H4 (cell line): ENCODE results near the gene USP5. TPM values are rescaled to one million over a fixed set of nuclear protein-coding genes. Genes with fewer than 3 reads are reported as not detected.
A peak's percentile ranks its signal among the peaks of the same experiment; 100 is the strongest.

ENCODE experiments used
- DNase-seq: peaks from one replicate; pipeline ENCODE4 v3.0.0-alpha.2; 2015; ENCODE audit warnings: low spot score
- total RNA-seq: library from RNA; depleted of rRNA; stranded (reverse); fragments of >200 nt; shearing (Covaris generic); gene quantifications from 2 replicates; pipeline ENCODE4 v1.2.3, GENCODE V29; 2014; rRNA removed

The USP5 gene
- total RNA-seq, 1 experiment from 2014 or later = 86.2 TPM

DNA sequence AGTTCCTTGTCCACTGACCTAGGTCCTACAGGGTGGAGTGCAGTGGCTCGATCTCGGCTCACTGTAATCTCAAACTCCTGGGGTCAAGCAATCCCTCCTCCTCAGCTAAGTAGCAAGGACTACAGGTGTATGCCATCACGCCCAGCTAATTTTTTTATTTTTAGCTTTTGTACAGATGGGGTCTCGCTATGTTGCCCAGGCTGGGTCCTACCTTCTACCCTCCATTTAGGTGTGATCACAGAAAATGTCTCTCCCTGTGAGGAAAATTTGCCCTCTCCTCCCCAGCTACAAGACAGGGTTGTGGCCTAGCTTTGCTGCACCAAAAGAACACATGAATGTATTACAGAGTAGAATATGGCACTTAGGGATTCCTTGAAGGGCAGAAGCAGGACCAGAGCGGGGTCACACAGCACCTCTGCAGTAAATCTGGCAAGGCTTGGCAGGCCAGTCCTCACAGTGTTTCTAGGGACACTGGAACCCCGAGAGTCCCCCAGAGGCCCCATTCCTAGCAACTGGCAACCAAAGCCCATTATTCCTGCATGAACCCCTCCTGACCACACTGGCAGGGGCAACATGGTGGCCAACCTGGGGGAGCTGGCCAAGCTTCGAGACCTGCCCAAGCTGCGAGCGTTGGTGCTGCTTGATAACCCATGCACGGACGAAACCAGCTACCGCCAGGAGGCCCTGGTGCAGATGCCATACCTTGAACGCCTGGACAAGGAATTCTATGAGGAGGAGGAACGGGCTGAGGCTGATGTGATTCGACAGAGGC lies 60.4 kb downstream of the USP5 start:
- DNase-seq = no peak

DNA sequence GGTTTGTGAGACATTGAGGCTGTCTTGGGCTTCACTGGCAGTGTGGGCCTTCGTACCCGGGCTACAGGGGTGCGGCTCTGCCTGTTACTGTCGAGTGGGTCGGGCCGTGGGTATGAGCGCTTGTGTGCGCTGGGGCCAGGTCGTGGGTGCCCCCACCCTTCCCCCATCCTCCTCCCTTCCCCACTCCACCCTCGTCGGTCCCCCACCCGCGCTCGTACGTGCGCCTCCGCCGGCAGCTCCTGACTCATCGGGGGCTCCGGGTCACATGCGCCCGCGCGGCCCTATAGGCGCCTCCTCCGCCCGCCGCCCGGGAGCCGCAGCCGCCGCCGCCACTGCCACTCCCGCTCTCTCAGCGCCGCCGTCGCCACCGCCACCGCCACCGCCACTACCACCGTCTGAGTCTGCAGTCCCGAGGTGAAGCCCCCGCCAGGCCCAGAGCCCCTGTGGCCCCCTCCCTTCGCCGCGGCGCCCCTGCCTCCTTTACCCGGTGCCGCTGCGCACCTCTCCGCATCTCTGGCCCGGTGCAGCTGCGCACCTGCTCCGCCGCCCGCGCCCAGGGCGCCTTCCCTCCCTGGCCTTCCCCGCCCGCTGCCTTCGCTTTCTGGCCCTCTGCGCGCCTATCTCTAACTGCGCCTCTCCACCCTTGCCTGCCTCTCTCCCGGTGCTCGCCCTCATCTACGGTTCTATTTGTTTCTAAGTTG lies 62.4 kb downstream of the USP5 start, which contains the start of gene ENO2:
ENO2 (plus strand) TSS at position 335 of the 701 bp plus-strand sequence. CDS start 1,253 bp downstream, outside the sequence.
- DNase-seq = peak; percentile 58

DNA sequence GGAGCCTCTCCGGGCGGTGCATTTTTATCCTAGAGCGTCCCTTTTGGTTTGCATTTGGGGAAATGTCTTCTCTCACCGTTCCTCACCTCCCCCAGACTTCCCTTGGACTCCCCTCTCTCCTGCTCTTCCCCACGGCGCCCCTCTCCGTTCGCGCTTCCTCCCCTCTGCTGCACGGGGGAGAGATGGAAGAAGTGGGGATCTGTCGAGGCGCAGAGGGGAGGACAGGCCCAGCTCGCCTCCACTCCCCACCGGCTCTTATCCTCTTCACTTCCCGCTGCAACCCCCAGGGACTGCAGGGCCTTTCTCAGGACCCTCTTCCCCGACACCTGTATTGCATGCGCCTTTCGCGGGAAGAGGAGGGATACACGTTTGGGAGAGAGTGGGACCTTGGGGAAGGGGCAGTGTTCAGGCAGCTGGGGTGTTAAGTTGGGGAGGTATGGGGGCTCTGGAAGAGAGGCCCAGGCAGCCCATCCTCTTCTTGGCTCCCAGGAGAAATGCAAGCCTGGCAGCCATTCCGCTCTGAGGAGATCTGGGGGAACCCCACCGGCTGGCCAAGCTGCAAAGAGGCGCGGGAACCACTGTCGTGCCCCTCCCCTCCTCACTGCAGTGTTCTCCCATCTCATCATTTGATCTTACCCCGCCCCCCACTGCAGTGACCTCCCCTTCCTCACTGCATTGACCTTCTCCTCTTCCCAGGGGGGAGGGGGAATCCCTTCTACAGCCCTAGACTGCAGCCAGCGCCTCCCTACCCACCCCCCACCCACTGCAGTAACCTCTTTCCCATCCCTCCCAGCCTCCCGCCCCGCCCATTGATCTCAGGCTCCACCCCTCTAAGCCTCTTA lies 63.2 kb downstream of the USP5 start:
- DNase-seq = no peak

DNA sequence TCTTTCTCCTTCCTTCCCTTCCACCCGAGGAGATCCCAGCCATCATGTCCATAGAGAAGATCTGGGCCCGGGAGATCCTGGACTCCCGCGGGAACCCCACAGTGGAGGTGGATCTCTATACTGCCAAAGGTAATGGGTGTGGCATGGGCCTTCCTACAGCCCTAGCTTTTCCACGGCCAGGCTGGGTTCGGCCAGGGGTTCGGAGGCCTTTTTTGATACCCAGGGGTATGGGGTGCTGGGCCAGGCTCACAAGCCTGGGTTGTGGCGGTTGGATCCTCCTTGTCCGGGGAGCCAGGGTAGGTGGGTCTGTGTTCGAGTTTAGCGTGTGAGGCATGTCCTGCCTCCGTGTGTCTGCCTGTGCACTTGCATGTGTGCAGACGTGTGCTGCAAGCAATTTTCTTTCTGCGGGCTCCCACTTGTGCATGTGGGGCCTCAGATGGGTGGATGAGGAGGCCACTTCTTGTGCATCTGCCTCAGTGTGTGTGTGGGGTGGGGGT lies 63.9 kb downstream of the USP5 start:
- DNase-seq = no peak

Other genes starting within 250 kb of the USP5 start
- gene CHD4, start 244.8 kb upstream of the USP5 start, total RNA-seq = 242 and 246 TPM in 2 replicates
- gene LPAR5, start 216.2 kb upstream of the USP5 start, total RNA-seq = 0.04 TPM in 1 of 2 replicates, not detected in the other
- not detected in 2 replicates for gene ACRBP, start 204.7 kb upstream of the USP5 start, total RNA-seq
- gene ING4, start 189.0 kb upstream of the USP5 start, total RNA-seq = 57.8 and 65.7 TPM in 2 replicates
- 21.2 and 23.6 TPM in 2 replicates for gene ZNF384, start 162.8 kb upstream of the USP5 start, total RNA-seq
- not detected in 2 replicates for gene PIANP, start 151.3 kb upstream of the USP5 start, total RNA-seq
- gene COPS7A, start 128.1 kb upstream of the USP5 start, total RNA-seq = 93.8 and 93.9 TPM in 2 replicates
- 314 and 332 TPM in 2 replicates for gene MLF2, start 99.0 kb upstream of the USP5 start, total RNA-seq
- gene PTMS, start 85.8 kb upstream of the USP5 start, total RNA-seq = 122 and 133 TPM in 2 replicates
- 0.06 TPM in 1 of 2 replicates, not detected in the other for gene LAG3, start 79.6 kb upstream of the USP5 start, total RNA-seq
- 0.12 TPM in 1 of 2 replicates, not detected in the other for gene CD4, start 62.6 kb upstream of the USP5 start, total RNA-seq
- 8.5 and 13.8 TPM in 2 replicates for gene GPR162, start 30.3 kb upstream of the USP5 start, total RNA-seq
- 29.5 and 35.2 TPM in 2 replicates for gene P3H3, start 23.7 kb upstream of the USP5 start, total RNA-seq
- gene GNB3, start 11.2 kb upstream of the USP5 start, total RNA-seq = 0.12 and 1.0 TPM in 2 replicates
- gene CDCA3, start 864 bp upstream of the USP5 start, total RNA-seq = 75.3 and 101 TPM in 2 replicates
- gene TPI1, start 15.4 kb downstream of the USP5 start, total RNA-seq = 2,242 and 2,549 TPM in 2 replicates
- gene SPSB2, start 21.2 kb downstream of the USP5 start, total RNA-seq = 10.8 TPM in 2 replicates
- 4.1 and 12.2 TPM in 2 replicates for gene LRRC23, start 52.7 kb downstream of the USP5 start, total RNA-seq
- gene ENO2, start 62.4 kb downstream of the USP5 start, total RNA-seq = 10.6 and 11.2 TPM in 2 replicates
- 6.0 and 14.2 TPM in 2 replicates for gene ATN1, start 75.8 kb downstream of the USP5 start, total RNA-seq
- not detected in 2 replicates for gene RNU7-1, start 91.7 kb downstream of the USP5 start, total RNA-seq
- gene C12orf57, start 91.9 kb downstream of the USP5 start, total RNA-seq = 219 and 260 TPM in 2 replicates
- not detected in 2 replicates for gene PTPN6, start 99.2 kb downstream of the USP5 start, total RNA-seq
- gene PHB2, start 118.5 kb downstream of the USP5 start, total RNA-seq = 486 and 563 TPM in 2 replicates
- gene EMG1, start 118.8 kb downstream of the USP5 start, total RNA-seq = 99.6 and 119 TPM in 2 replicates
- 85.6 and 97.8 TPM in 2 replicates for gene LPCAT3, start 166.3 kb downstream of the USP5 start, total RNA-seq
- 72.4 and 88.1 TPM in 2 replicates for gene C1S, start 208.6 kb downstream of the USP5 start, total RNA-seq
- gene C1R, start 240.3 kb downstream of the USP5 start, total RNA-seq = 71.4 and 104 TPM in 2 replicates